H9 (cell line): ENCODE data around the gene CLIP3. TPM values are rescaled to one million over a fixed set of nuclear protein-coding genes. Genes with fewer than 3 reads are reported as not detected.

Source experiments
- DNase-seq: peaks from one replicate; pipeline ENCODE4 v3.0.0-alpha.2; 2017
- H2AFZ ChIP-seq: one replicate; pipeline ENCODE4 v1.6.1; 2013; ENCODE audit warnings: mild to moderate bottlenecking, low read length, control low read depth, moderate library complexity
- H2AK5ac ChIP-seq: 2 replicates; pipeline ENCODE4 v1.6.1; 2013; ENCODE audit warnings: low read length, control low read depth, mixed read lengths; ENCODE audit not compliant: insufficient read length
- H2BK120ac ChIP-seq: one replicate; pipeline ENCODE4 v1.6.1; 2013; ENCODE audit warnings: low read depth, mild to moderate bottlenecking, low read length, control low read depth, inconsistent platforms; ENCODE audit not compliant: poor library complexity, severe bottlenecking
- H2BK12ac ChIP-seq: 2 replicates; pipeline ENCODE4 v1.6.1; 2013; ENCODE audit warnings: low read length, control low read depth, mixed read lengths, low read depth; ENCODE audit not compliant: insufficient read length
- H2BK15ac ChIP-seq: 2 replicates; pipeline ENCODE4 v1.6.1; 2013; ENCODE audit warnings: low read depth, low read length, control low read depth
- H2BK20ac ChIP-seq: one replicate; pipeline ENCODE4 v1.6.1; 2013; ENCODE audit warnings: low read depth, mild to moderate bottlenecking, low read length, control low read depth, inconsistent platforms; ENCODE audit not compliant: poor library complexity, severe bottlenecking
- H2BK5ac ChIP-seq: 2 replicates; pipeline ENCODE4 v1.6.1; 2013; ENCODE audit warnings: low read length, control low read depth, mixed read lengths; ENCODE audit not compliant: insufficient read length
- H3K14ac ChIP-seq: 2 replicates; pipeline ENCODE4 v1.6.1; 2013; ENCODE audit warnings: low read length, control low read depth; ENCODE audit not compliant: insufficient read depth
- H3K18ac ChIP-seq: 2 replicates; pipeline ENCODE4 v1.6.1; 2013; ENCODE audit warnings: low read depth, mild to moderate bottlenecking, mixed read lengths, low read length, control low read depth; ENCODE audit not compliant: insufficient read length
- H3K23ac ChIP-seq: 2 replicates; pipeline ENCODE4 v1.6.1; 2013; ENCODE audit warnings: low read length, control low read depth, mixed read lengths, low read depth; ENCODE audit not compliant: insufficient read length
- H3K23me2 ChIP-seq: 2 replicates; pipeline ENCODE4 v1.6.1; 2013; ENCODE audit warnings: low read depth, mild to moderate bottlenecking, mixed read lengths, low read length, control low read depth; ENCODE audit not compliant: insufficient read length, poor library complexity, severe bottlenecking
- H3K27ac ChIP-seq: 2 replicates; pipeline ENCODE4 v1.5.1; 2013; ENCODE audit warnings: low read length, control low read depth, mixed read lengths, low read depth; ENCODE audit not compliant: insufficient read length
- H3K27me3 ChIP-seq: 2 replicates; pipeline ENCODE4 v1.6.1; 2013; ENCODE audit warnings: low read length, control low read depth, inconsistent platforms; ENCODE audit not compliant: insufficient read depth
- H3K4ac ChIP-seq: 2 replicates; pipeline ENCODE4 v1.6.1; 2013; ENCODE audit warnings: low read depth, mild to moderate bottlenecking, control low read depth, inconsistent platforms, low read length, moderate library complexity
- H3K4me1 ChIP-seq: 2 replicates; pipeline ENCODE4 v1.6.1; 2013; ENCODE audit warnings: low read length, control low read depth, inconsistent platforms; ENCODE audit not compliant: insufficient read depth
- H3K4me2 ChIP-seq: 2 replicates; pipeline ENCODE4 v1.6.1; 2013; ENCODE audit warnings: low read length, control low read depth, mixed read lengths; ENCODE audit not compliant: insufficient read length, insufficient read depth
- H3K56ac ChIP-seq: 2 replicates; pipeline ENCODE4 v1.6.1; 2013; ENCODE audit warnings: low read depth, mild to moderate bottlenecking, mixed read lengths, low read length, control low read depth; ENCODE audit not compliant: insufficient read length
- H3K79me1 ChIP-seq: 2 replicates; pipeline ENCODE4 v1.6.1; 2013; ENCODE audit warnings: low read depth, mild to moderate bottlenecking, moderate library complexity, low read length, control low read depth, inconsistent platforms; ENCODE audit not compliant: insufficient read depth, poor library complexity, severe bottlenecking
- H3K79me2 ChIP-seq: 2 replicates; pipeline ENCODE4 v1.6.1; 2013; ENCODE audit warnings: low read length, control low read depth, inconsistent platforms; ENCODE audit not compliant: insufficient read depth
- H3K9ac ChIP-seq: 2 replicates; pipeline ENCODE4 v1.6.1; 2013; ENCODE audit warnings: low read length, control low read depth, mixed read lengths; ENCODE audit not compliant: insufficient read length; ENCODE audit errors: extremely low read depth
- H3K9me3 ChIP-seq: one replicate; pipeline ENCODE4 v1.6.1; 2013; ENCODE audit warnings: low read depth, low read length, inconsistent platforms; ENCODE audit not compliant: control insufficient read depth
- H3T11ph ChIP-seq: one replicate; pipeline ENCODE4 v1.6.1; 2013; ENCODE audit warnings: mild to moderate bottlenecking, low read length, control low read depth, inconsistent platforms
- H4K20me1 ChIP-seq: one replicate; pipeline ENCODE4 v1.6.1; 2013; ENCODE audit not compliant: control insufficient read depth, insufficient read length, insufficient read depth
- H4K5ac ChIP-seq: 2 replicates; pipeline ENCODE4 v1.6.1; 2013; ENCODE audit warnings: low read depth, mild to moderate bottlenecking, mixed read lengths, low read length, control low read depth; ENCODE audit not compliant: insufficient read length
- H4K8ac ChIP-seq: replicated peaks from 2 replicates; pipeline ENCODE4 v1.6.1; 2013; ENCODE audit warnings: low read length, control low read depth, mixed read lengths, low read depth; ENCODE audit not compliant: insufficient read length
- H4K91ac ChIP-seq: 2 replicates; pipeline ENCODE4 v1.6.1; 2013; ENCODE audit warnings: low read depth, mild to moderate bottlenecking, moderate library complexity, mixed read lengths, low read length, control low read depth; ENCODE audit not compliant: insufficient read length
- H3K27ac Mint-ChIP-seq, 3 experiments: 2 replicates in 2 of 3; 3 replicates in 1 of 3; pipeline ENCODE4 v1.8.0; 2020 to 2021; ENCODE audit warnings: mixed read lengths in 3 of 3, mild to moderate bottlenecking in 1 of 3, moderate library complexity in 1 of 3
- H3K27me3 Mint-ChIP-seq: 2 replicates; pipeline ENCODE4 v1.8.0; 2021; ENCODE audit warnings: low read depth, mild to moderate bottlenecking, moderate library complexity, mixed read lengths
- H3K36me3 Mint-ChIP-seq, 3 experiments: 2 replicates in 2 of 3; 3 replicates in 1 of 3; pipeline ENCODE4 v1.8.0; 2020 to 2021; ENCODE audit warnings: low read depth in 3 of 3, mixed read lengths in 3 of 3; ENCODE audit not compliant: insufficient read depth in 1 of 3
- H3K4me1 Mint-ChIP-seq, 2 experiments: 2 replicates each; pipeline ENCODE4 v1.8.0; 2020; ENCODE audit warnings: mixed read lengths in 2 of 2
- H3K4me3 Mint-ChIP-seq, 2 experiments: 2 replicates in 1 of 2; 3 replicates in 1 of 2; pipeline ENCODE4 v1.8.0; 2020 to 2021; ENCODE audit warnings: mild to moderate bottlenecking in 2 of 2, mixed read lengths in 2 of 2, moderate library complexity in 1 of 2
- H3K9me3 Mint-ChIP-seq, 2 experiments: 2 replicates in 1 of 2; 3 replicates in 1 of 2; pipeline ENCODE4 v1.8.0; 2020; ENCODE audit warnings: mild to moderate bottlenecking in 2 of 2, mixed read lengths in 2 of 2, moderate library complexity in 1 of 2
- WGBS: extraction: QIAGEN DNeasy Blood & Tissue Kit; methylation state at CpG from one replicate; pipeline ENCODE4 v1.1.7; 2013; ENCODE audit warnings: missing lambda C conversion rate, low lambda C conversion rate, mixed read lengths; ENCODE audit not compliant: insufficient read length; ENCODE audit errors: extremely low coverage; 5-methylcytosine and 5-hydroxymethylcytosine counted together
- total RNA-seq: library from RNA; stranded (reverse); gene quantifications from 2 replicates; pipeline ENCODE4 v1.2.1, GENCODE V29; 2021
- TF ChIP-seq, protein P1 (sequence below): fragments of 200-600 bp; sonication (generic); conservative IDR thresholded peaks from 3 replicates; pipeline ENCODE4 v1.8.0; 2021; ENCODE audit warnings: antibody characterized with exemption, mild to moderate bottlenecking

CLIP3 gene
- total RNA-seq, 1 experiment from 2014 or later, result 19.7 TPM

DNA sequence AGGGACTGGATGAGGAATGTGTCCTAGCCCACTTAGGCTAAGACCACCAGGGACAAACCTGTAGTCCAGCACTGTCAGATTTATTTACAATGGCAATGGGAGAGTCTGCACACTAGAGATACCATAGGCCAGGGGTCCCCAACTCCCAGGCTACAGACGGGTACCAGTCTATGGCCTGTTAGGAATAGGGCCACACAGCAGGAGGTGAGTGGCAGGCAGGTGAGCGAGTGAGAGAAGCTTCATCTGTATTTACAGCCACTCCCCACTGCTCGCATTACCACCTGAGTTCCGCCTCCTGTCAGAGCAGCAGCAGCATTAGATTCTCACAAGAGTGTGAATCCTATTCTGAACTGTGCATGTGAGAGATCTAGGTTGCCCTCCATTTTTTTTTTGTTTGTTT lies 19.0 kb upstream of the CLIP3 start:
- no peak overlapping the region for H2BK20ac ChIP-seq
- H2AK5ac ChIP-seq, result no peak overlapping the region
- H4K8ac ChIP-seq, result no peak overlapping the region
- H3K4me1 ChIP-seq, result peaks cover 4% of the 10 kb centered on the region; the same call in 1 of the 2 replicates
- no peak overlapping the region for H3T11ph ChIP-seq
- DNase-seq, result peak; percentile 61
- no peak overlapping the region for H3K9ac ChIP-seq
- H2BK15ac ChIP-seq, result no peak overlapping the region
- WGBS, result no CpG with 5 or more reads among the region's 4 CpGs
- H3K4me2 ChIP-seq, result peak overlapping the region; percentile 2
- H3K56ac ChIP-seq, result no peak overlapping the region
- Mint-ChIP-seq H3K4me3 (peak overlapping the region in 1 of 2 experiments; percentile 66; a peak in 2 of 5 replicates), H3K4me1 (peaks cover 25 to 33% of the 10 kb centered on the region in 2 experiments), H3K9me3 (no peaks in the 10 kb centered on the region), H3K27me3 (no peaks in the 10 kb centered on the region; the same call in none of the 2 replicates), H3K36me3 (no peaks in the 10 kb centered on the region; a peak in 2 of 7 replicates), H3K27ac (peak overlapping the region; percentile 37 to 63 (median 59); a peak in 5 of 7 replicates)
- H3K9me3 ChIP-seq, result no peaks in the 10 kb centered on the region
- no peak overlapping the region for H2BK5ac ChIP-seq
- H4K20me1 ChIP-seq, result no peaks in the 10 kb centered on the region
- H2BK120ac ChIP-seq, result no peak overlapping the region
- no peak overlapping the region for H3K14ac ChIP-seq
- H3K18ac ChIP-seq, result no peak overlapping the region
- no peaks in the 10 kb centered on the region for H3K27me3 ChIP-seq
- no peak overlapping the region for H4K5ac ChIP-seq
- H3K79me2 ChIP-seq, result no peaks in the 10 kb centered on the region; the same call in 1 of the 2 replicates
- no peak overlapping the region for H3K27ac ChIP-seq
- no peak overlapping the region for H2AFZ ChIP-seq
- H3K23me2 ChIP-seq, result peaks cover 10% of the 10 kb centered on the region
- TF ChIP-seq, protein P1, sequence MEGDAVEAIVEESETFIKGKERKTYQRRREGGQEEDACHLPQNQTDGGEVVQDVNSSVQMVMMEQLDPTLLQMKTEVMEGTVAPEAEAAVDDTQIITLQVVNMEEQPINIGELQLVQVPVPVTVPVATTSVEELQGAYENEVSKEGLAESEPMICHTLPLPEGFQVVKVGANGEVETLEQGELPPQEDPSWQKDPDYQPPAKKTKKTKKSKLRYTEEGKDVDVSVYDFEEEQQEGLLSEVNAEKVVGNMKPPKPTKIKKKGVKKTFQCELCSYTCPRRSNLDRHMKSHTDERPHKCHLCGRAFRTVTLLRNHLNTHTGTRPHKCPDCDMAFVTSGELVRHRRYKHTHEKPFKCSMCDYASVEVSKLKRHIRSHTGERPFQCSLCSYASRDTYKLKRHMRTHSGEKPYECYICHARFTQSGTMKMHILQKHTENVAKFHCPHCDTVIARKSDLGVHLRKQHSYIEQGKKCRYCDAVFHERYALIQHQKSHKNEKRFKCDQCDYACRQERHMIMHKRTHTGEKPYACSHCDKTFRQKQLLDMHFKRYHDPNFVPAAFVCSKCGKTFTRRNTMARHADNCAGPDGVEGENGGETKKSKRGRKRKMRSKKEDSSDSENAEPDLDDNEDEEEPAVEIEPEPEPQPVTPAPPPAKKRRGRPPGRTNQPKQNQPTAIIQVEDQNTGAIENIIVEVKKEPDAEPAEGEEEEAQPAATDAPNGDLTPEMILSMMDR, result peak; percentile 7; the same call in 1 of the 3 replicates
- H2BK12ac ChIP-seq, result no peak overlapping the region
- no peak overlapping the region for H3K4ac ChIP-seq
- H3K23ac ChIP-seq, result no peak overlapping the region
- H4K91ac ChIP-seq, result no peak overlapping the region
- H3K79me1 ChIP-seq, result no peaks in the 10 kb centered on the region
